Right kidney (tissue), 1 donor: ENCODE data around the gene TMEM259.

Experiments used
- DNase-seq: peaks from one replicate; pipeline ENCODE4 v3.0.0-alpha.2; 2016

The TMEM259 gene

DNA sequence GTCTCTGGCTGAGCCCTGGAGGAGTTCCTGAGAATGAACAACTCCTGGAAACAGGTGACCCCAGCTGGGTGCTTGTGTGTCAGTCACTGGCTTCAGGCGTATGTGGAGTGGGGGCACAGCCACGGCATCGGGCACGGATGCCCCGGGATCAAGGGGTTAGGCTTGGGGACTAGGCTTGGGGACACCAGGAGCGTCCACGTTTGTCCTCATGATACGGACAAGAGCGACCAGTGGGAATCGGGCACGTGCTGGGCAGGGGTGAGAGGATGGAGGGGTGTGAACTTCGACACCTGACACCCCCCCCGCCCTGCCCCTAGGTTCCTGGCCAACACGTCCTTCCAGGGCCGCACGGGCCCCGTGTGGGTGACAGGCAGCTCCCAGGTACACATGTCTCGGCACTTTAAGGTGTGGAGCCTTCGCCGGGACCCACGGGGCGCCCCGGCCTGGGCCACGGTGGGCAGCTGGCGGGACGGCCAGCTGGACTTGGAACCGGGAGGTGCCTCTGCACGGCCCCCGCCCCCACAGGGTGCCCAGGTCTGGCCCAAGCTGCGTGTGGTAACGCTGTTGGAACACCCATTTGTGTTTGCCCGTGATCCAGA, 16.6 kb downstream of the TMEM259 start:
- no peak for DNase-seq

DNA sequence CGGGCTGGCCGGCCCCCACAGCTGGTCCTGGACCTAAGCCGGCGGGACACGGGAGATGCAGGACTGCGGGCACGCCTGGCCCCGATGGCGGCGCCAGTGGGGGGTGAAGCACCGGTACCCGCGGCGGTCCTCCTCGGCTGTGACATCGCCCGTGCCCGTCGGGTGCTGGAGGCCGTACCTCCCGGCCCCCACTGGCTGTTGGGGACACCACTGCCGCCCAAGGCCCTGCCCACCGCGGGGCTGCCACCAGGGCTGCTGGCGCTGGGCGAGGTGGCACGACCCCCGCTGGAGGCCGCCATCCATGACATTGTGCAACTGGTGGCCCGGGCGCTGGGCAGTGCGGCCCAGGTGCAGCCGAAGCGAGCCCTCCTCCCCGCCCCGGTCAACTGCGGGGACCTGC, 17.6 kb downstream of the TMEM259 start:
- DNase-seq = no peak

DNA sequence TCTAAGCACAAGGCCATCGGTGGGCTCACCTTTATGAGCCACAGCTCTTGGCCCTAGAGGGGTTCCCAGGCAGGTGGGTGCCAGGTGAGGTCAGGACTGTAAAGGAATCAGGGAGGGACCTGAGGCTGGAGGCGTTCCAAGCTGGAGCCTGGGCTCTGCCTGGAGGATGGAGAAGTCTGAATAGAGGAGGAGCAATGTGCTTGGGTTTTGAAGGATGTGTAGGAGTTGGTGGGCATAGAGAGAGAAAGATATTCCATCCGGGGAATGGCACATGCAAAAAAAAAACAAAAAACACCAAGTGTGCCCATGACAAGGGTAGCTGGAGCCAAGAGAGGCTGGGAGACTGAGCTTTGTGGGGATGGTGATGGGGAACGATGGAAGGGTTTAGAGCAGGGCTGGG, 18.3 kb downstream of the TMEM259 start:
- DNase-seq = no peak

DNA sequence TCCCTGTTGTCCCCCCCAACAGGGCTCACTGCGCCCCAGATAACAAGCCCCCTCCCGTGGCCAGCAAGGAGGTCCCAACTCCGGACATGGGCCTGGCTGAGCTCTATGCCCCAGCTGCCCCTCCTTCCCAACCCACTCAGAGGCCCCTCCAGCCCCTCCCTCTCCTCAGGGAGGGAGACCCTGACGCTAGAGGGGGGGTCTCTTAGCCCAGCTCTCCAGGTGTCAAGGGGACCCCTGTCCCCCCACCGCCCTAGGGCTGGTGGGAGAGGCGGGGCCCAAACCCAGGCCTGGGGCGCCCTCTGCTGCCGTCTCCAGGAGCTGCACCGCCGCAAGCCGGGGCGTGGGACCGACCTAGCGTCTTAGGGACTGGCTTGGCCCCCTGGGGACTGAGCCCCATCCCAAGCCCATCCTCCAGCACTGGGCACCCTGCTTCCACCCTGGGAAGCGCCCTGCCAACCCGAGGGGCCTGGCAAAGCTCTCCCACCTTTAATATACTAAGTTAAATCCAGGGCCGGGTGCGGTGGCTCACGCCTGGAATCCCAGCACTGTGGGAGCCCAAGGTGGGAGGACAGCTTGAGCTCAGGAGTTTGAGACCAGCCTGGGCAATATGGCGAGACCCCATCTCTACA, 19.3 kb downstream of the TMEM259 start:
- DNase-seq = no peak

DNA sequence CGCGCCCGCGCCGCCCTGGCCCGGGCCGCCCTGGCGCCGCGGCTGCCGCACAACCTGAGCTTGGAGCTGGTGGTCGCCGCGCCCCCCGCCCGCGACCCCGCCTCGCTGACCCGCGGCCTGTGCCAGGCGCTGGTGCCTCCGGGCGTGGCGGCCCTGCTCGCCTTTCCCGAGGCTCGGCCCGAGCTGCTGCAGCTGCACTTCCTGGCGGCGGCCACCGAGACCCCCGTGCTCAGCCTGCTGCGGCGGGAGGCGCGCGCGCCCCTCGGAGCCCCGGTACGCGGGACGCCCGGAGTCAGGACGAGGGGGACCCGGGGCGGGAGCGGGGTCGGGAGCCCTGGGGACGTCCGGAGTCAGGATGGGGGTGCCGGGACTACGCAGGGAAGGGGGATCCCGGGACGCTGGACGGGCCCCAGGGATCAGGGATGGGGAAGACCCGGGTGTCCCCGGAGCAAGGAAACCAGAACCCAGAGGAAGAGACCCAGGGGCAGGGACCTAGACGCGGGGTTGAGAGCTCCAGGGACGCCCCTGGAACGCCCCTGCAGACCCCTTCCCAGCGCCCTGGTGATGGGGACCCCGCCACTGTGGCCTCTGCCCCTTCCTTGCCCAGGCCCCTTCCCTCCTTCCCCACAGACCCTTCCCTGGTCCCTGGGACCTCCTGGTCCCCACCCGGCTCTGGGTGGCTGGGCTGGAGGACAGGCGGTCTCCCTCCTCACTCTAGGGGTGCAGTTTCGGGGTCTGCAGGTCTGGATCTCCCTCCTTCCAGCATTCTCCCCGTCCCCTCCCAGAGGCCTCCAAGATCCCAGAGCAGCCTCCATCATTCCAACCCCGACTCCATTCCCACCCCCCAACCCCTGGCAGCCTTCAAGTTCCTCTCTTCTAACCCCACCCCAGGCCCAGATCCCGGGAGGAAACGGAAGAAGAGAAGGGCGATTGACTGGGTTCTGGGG, 20.1 kb downstream of the TMEM259 start:
- no peak for DNase-seq

DNA sequence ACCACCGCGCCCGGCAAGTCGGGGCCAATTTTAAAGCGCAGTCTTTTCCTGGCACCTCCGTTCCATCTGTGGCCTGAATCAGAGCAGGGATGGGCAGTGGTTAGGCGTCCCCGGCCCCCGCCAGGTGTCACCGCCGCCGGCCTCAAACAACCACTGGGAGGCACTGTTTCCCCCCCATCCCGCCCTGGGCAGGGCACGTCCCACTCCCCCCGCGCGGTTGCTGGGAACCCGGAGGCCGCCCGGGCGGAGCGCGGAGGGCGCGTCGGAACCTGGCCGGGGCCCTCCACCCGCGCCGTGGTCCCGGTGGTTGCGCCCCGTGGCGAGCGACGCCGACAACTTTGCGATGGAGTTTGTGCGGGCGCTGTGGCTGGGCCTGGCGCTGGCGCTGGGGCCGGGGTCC, 20.8 kb downstream of the TMEM259 start, which contains the start of gene GRIN3B:
Gene GRIN3B (plus strand): TSS at position 325 of the 400 bp plus-strand sequence. CDS start 19 bp downstream, at position 344.
- no peak for DNase-seq

DNA sequence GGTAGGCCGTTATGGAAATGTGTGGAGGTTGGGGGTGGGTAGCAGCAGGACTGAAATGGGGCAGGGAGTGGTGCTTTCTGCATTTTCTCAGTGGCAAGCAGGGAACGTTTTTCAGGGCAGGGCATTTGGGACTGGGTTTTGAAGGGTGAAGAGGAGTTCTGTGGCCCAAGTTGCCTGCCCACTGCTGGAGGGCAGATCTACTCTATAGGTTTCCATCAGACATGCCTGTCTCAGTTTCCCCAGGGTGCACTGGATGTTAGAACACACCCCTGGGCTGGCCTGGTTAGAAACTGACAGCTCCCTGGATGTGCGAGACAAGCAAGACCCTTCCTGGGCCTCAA, 21.6 kb downstream of the TMEM259 start:
- DNase-seq = no peak

DNA sequence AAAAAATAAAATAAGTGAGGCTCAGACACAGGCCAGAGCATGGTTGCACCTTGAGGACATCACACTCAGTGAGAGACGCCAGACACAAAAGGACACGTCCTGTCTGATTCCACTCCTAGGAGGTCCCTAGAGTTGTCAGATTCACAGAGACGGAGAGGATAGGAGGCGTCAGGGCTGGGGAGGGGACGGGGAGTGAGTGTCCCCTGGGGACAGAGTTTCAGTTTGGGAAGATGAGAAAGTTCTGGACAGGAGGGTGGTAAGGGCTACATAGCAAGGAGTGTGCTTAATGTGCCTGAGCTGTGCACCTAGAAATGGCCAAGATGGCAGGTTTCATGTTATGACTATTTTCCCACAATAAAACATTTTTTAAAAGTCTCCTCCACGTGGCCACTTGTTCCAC, 22.9 kb downstream of the TMEM259 start:
- DNase-seq = no peak

DNA sequence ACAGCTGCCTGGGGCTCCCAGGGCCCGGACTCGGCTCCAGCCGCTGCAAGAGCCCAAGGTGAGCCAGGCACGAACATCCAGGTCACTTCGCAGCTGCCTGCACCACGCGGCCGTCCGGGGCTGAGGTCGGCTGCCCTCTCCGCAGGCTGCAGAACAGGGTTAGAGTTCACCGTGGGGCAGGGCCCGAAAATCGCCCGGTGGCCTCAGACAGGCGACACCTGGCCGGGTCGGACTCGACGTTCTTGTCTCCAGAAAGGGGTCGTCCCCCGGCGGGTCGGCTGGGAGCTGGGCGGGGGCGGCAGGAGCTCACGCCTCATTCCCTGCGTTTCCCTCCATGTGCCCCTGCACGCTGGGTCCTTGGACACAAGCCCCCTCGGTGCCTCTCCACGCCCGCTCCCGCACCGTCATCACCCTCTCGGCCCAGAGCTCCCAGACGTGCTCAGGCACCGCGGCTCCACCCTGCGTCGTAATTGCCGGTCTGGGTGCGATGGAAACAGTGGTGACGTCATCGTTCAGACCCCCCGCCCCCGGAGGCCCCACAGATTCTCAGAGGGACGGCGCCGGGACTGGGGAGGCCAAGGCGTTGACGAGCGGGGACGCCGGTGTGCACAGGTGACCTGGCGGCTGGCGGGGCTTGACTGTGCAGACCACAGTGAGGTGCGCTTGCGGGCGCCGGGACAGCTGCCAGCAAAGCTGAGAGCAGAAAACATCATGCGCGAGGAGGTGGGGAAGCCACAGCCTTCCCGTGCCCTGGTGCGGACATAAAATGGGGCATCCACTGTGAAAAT, 24.7 kb downstream of the TMEM259 start:
- peak; percentile 69 for DNase-seq

DNA sequence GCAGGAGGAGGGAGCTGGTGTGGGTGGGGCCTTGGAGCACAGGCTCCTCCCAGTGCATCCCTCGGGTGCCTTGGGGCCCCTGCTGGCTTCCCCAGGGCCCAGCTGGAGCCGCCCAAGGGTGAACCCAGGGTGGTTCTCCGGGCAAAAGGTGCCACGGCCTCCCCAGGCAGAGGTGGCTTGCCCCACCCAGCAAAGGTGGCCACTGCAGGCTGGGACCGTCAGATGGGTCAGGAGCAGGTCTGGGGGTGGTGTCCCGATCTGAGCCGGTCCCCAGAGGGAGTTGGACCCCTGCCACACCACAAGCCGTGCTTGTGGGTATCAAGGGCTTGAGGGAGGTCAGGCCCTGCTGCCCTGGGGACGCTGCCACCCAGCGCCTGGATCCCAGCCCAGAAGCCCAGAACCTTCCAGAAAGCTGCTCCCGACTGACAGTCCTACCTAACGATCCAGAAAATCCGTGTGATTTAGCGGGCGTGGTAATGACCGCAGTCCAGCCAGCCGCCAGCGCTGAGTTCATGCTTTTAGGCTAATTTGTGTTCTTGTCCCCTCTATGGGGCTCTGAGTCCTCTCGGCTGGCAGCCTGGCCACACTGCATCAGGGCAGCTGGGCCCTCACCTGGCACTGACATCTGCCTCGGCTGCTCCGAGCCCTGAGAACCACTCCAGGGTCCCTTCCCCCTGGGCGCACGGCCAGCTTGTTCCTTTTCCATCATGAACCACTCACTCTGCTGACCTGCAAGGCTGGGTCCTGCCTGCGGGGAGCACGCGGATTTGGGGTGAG, 25.7 kb downstream of the TMEM259 start:
- no peak for DNase-seq

DNA sequence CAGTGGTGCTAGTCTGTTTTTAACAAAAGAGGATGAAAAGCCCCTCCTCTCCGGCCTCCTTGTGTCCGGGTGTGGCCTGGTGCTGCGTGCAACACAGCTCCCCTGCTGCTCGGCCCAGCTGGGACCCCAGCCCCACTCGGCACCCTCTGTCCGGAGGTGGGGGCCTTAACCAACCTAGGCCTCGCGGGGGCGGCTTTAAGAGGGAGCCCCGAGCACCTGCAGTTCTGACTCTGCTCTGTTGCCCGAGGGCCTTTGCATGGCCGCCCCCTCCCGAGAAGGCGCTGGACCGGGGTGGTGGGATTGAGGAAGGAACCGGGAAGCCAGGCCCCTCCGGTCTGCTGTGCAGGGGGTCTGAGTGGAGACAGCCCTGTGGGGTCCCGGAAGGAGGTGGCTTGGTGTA, 26.4 kb downstream of the TMEM259 start:
- DNase-seq = no peak

DNA sequence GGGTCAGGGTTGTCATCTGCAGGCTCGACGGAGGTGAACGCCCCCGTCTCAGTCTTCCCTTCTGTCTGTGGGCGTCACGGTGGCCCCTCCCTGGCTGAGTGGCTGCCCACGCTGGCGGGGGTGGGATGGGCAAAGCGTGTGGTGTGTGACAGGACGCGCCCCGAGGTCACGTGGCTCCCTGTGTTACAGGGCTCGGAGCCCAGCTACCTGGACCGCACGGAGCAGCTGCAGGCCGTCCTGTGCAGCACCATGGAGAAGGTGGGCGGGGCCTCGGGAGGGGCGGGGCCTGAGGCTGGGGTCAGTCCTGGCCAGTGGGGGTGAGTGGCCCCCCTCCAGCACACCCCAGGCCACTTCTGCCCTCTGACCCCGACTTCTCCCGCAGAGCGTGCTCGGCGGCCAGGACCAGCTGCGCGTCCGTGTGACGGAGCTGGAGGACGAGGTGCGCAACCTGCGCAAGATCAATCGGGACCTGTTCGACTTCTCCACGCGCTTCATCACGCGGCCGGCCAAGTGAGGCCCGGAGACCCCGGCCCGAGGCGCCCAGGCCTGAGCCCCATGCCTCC, 27.0 kb downstream of the TMEM259 start:
- DNase-seq = no peak

DNA sequence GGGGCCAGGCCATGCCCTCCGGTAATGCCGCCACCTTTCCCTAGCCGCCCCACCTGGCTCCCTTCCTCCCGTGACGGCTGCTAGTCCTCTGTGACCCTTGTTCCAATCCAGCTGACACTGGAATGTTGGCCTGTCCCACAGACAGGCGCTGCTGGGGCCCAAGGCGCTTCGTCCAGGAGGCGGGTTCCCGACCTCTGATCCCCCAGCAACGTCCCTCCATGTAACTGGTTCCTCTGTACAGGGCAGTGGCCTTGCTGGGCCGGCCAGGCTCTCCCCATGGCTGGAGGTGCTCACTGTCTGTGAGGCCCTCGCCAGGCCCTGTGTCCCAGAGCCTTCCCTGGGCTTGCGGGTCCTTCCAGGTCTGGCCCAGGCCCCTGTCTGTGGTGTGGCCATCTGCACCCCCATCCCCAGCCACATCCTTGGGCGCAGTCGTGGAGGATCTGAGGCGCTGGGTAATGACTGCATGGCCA, 27.5 kb downstream of the TMEM259 start:
- DNase-seq = no peak

DNA sequence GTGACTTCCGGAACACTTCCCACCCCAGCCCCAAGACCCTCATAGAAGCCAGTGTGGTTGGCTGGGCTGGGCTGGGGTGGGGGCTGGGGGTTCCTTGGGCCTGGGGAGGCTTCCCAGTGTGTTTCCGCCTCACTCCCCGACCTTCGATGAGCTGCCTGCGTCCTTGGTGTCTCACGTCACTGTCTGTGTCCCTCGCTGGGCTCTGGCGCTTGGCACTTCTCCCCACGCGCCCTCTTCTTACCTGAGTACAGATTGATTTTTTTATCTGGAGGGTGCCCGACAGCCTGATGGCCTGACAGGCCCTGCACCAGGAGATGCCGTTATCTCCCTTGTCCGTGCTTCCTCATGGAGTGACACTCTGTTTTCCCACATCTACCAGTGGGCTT, 28.3 kb downstream of the TMEM259 start:
- DNase-seq = no peak

DNA sequence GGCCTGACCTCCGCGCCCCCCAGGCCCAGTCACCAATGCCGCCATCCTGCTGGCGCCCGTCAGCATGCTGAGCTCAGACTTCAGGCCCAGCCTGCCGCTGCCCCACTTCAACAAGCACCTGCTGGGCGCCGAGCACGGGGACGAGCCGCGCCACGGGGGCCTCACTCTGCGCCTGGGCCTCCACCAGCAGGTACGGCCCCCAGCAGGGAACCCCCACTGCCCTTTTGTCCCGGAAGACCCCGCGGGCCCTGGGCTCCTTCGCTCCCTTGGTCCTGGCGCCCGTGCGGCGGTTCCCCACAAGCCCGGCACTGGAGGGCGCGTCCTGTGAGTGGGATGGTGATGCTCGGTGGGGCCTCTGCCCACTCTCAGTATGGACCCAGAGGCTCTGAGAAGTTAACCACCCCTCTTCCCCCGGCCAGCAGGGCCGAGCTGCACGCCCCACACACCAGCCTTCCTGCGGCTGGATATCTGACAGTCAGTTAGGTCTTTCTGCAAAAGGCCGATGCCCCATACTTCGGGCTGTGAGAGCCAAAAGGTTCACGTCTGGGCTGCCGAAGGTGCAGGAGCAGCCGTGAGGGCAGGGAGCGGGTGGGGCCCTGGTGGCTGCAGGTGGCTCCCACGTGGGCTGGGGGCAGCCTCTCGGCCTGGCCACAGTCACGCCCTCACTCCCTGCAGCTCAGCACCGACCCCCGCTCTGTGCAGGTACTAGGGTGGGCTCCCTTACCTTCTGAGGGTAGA, 28.8 kb downstream of the TMEM259 start:
- no peak for DNase-seq

DNA sequence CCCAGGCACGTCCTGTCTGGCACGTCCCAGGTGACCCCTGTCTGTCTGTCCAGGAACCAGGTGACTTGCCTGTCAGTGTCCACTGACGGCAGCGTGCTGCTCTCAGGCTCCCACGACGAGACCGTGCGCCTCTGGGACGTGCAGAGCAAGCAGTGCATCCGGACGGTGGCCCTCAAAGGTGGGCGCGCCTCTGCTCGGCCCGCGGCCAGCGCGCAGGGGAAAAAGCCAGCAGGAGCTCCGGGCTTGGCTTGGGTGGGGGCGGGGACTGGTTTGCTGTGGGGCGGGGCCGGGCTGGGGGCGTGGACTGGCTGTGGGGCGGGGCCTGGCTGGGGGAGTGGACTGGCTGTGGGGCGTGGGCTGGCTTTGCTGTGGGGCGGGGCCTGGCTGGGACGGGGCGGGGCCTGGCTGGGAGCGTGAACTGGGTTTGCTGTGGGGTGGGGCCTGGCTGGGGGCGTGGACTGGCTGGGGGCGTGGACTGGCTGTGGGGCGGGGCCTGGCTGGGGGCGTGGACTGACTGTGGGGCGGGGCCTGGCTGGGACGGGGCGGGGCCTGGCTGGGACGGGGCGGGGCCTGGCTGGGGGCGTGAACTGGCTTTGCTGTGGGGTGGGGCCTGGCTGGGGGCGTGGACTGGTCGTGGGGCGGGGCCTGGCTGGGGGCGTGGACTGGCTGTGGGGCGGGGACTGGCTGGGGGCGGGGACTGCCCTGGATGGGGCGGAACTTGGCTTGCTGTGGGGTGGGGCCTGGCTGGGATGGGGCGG, 29.6 kb downstream of the TMEM259 start:
- DNase-seq = no peak

DNA sequence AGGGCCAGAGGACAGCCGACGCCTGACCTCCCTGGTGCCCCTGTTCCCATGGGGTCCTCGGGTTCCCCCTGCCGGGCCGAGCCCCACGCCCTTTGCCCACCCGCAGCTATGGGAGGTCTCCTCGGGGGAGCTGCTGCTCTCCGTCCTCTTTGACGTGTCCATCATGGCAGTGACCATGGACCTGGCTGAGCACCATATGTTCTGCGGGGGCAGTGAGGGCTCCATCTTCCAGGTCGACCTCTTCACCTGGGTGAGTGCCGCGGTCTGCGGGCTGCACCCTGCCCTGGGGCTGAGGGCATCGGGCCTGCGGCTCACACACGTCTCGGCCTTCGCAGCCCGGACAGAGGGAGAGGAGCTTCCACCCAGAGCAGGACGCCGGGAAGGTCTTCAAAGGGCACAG, 30.2 kb downstream of the TMEM259 start:
- DNase-seq = no peak

DNA sequence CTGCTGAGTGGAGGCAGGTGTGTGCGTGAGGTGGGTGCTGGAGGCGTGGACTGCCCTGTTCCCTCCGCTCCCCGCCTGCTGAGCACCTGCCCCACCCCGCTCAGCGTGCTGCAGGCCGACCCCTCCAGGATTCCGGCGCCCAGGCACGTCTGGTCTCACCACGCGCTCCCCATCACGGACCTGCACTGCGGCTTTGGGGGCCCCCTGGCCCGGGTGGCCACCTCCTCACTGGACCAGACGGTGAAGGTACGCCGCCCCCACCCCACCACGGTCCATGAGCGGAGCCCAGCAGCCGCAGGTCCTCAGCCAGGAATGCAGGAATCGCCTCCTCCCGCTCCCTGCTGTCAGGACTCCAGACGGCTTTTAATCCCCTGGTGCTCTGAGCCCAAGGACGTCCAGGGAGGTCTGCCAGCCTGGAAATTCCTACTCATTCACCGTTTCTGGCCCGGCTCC, 30.8 kb downstream of the TMEM259 start:
- DNase-seq = no peak

DNA sequence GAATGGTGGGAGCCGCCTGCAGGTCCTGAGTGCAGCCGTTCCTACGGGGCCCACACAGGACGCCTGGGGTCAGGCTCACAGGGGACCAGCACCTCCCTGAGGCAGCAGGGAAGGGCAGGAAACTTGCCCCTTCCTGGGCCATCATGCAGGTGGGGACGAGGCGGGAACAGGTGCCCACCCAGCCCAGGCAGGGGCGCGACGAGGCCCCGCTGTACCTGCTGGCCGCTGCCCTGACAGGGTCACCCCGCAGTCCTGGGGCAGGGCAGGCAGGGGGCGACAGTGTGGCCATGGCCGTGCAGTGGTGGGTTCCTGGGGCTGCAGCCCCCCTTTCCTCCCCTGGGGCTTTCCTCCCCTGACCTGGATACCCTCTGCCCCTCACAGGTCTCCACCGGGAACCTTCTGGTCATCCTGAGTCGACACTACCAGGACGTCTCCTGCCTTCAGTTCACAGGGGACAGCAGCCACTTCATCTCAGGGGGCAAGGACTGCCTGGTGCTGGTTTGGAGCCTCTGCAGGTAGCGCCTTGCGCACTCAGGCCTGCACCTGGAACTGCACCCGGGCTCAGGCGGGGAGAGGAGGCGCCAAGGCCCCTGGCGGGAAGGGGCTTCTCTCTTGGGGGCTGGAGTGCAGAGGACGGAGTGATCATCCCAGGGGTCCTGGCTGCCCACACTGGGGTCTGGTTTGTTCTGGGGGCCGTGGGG, 31.4 kb downstream of the TMEM259 start:
- DNase-seq = no peak
